Thyroid gland (tissue), 4 donors: ENCODE measurements around the gene KCNA10.

Experiments
- CTCF ChIP-seq, 6 experiments: fragments of 200-600 bp in 3 of 6; fragments of 450-650 bp in 3 of 6; sonication (generic) in 3 of 6; IDR thresholded peaks; one replicate each; pipeline ENCODE4 v1.5.1; 2016 to 2019; ENCODE audit warnings: antibody characterized with exemption in 6 of 6, mild to moderate bottlenecking in 2 of 6, inconsistent platforms in 1 of 6, moderate library complexity in 1 of 6
- POLR2A ChIP-seq, 2 donors: fragments of 450-650 bp; IDR thresholded peaks; one replicate each; pipeline ENCODE4 v1.6.1; 2017; ENCODE audit warnings: antibody characterized with exemption in 2 of 2, mild to moderate bottlenecking in 2 of 2, moderate library complexity in 1 of 2

- TF ChIP-seq CTCF (IDR thresholded peaks at IDR 0.05) (no peak), POLR2A (IDR thresholded peaks at IDR 0.05) (no peak)
Observed at GRCh38 chr1:110522560-110522959, 3.6 kb upstream of the KCNA10 start.
